Panc1 (cell line): ENCODE data around the gene QRICH2. TPM values are rescaled to one million over a fixed set of nuclear protein-coding genes. Genes with fewer than 3 reads are reported as not detected.

ENCODE experiments used
- ATAC-seq: fragments of 200-7000 bp; cut with Tn5 transposase; 2 replicates; pipeline ENCODE4 v1.9.1; 2020; ENCODE audit warnings: mild to moderate bottlenecking, moderate library complexity
- BruUV-seq: library from RNA; stranded (reverse); fragments of 400-500 nt; replicated peaks from 2 replicates; lab custom pipeline; 2021; lab: Mats Ljungman, UMichigan
- CTCF ChIA-PET: fragments of 300-600 bp; sonication (Branson Sonifier 250); formaldehyde crosslinking; loops from one replicate; lab custom pipeline; 2022; ENCODE audit warnings: antibody characterized with exemption; lab: Charles Lee
- POLR2A ChIA-PET: fragments of 300-600 bp; sonication (Branson Sonifier 250); formaldehyde crosslinking; loops from one replicate; lab custom pipeline; 2022; ENCODE audit warnings: antibody characterized with exemption; lab: Charles Lee
- DNase-seq: peaks from one replicate; pipeline ENCODE4 v3.0.0-alpha.2; 2010; ENCODE audit warnings: low read depth, low spot score
- H3K27ac ChIP-seq: 2 replicates; pipeline ENCODE4 v1.5.1; 2011; ENCODE audit warnings: mild to moderate bottlenecking, low read length, inconsistent platforms
- H3K27me3 ChIP-seq: fragments of 200-500 bp; sonication (Bioruptor generic); 2 replicates; pipeline ENCODE4 v1.6.0; 2014; ENCODE audit warnings: low read length, inconsistent platforms; ENCODE audit not compliant: control insufficient read depth, insufficient read depth
- H3K36me3 ChIP-seq: fragments of 200-500 bp; sonication (Bioruptor generic); 2 replicates; pipeline ENCODE4 v1.5.1; 2014; ENCODE audit warnings: inconsistent platforms, mild to moderate bottlenecking, low read length, moderate library complexity; ENCODE audit not compliant: control insufficient read depth, insufficient read depth
- H3K4me1 ChIP-seq: 2 replicates; pipeline ENCODE4 v1.5.1; 2011; ENCODE audit warnings: inconsistent platforms, mild to moderate bottlenecking, low read length, moderate library complexity; ENCODE audit not compliant: control insufficient read depth, insufficient read depth
- H3K4me3 ChIP-seq, 2 experiments: 2 replicates each; pipeline ENCODE4 v1.5.1; 2011 to 2012; ENCODE audit warnings: low read depth in 2 of 2, low read length in 2 of 2, mild to moderate bottlenecking in 2 of 2, inconsistent platforms in 1 of 2, moderate library complexity in 1 of 2
- H3K9me3 ChIP-seq: fragments of 200-500 bp; sonication (Bioruptor generic); 2 replicates; pipeline ENCODE4 v1.5.1; 2014; ENCODE audit warnings: low read depth, mild to moderate bottlenecking, inconsistent platforms, low read length, moderate library complexity; ENCODE audit not compliant: control insufficient read depth, insufficient read depth
- CTCF ChIP-seq: fragments of 450-650 bp; IDR thresholded peaks from 2 replicates; pipeline ENCODE4 v1.5.1; 2017; ENCODE audit warnings: mild to moderate bottlenecking
- POLR2AphosphoS5 ChIP-seq: IDR thresholded peaks from 2 replicates; pipeline ENCODE4 v1.6.1; 2012; ENCODE audit warnings: mild to moderate bottlenecking, low read depth, low read length, moderate library complexity
- REST ChIP-seq, 2 experiments: IDR thresholded peaks; 2 replicates each; pipeline ENCODE4 v1.6.1; 2011 to 2012; ENCODE audit warnings: low read depth in 2 of 2, control low read depth in 1 of 2, low read length in 1 of 2, mild to moderate bottlenecking in 1 of 2, moderate library complexity in 1 of 2; ENCODE audit not compliant: insufficient read depth in 1 of 2
- SIN3A ChIP-seq: IDR thresholded peaks from 2 replicates; pipeline ENCODE4 v1.6.1; 2012; ENCODE audit warnings: low read depth, mild to moderate bottlenecking, low read length, moderate library complexity, borderline replicate concordance; ENCODE audit not compliant: insufficient read depth
- TCF7L2 ChIP-seq: IDR thresholded peaks from 2 replicates; pipeline ENCODE4 v1.6.1; 2011; ENCODE audit warnings: mild to moderate bottlenecking, low read depth, low read length, inconsistent platforms
- in situ Hi-C: cut with HindIII; loops from 2 replicates; pipeline ENCODE4 v1.10.0; 2016; ENCODE audit warnings: low sequenced_read_pairs, low pct_unique_long_range_greater_than_20kb
- intact Hi-C: fragments of 100-400 bp; cut with micrococcal nuclease; formaldehyde crosslinking; loops from one replicate; pipeline ENCODE4 v1.10.0; 2022; ENCODE audit not compliant: unreplicated experiment
- total RNA-seq: library from RNA; stranded (reverse); gene quantifications from one replicate; pipeline ENCODE4 v1.2.1, GENCODE V29; 2021; ENCODE audit not compliant: unreplicated experiment

The QRICH2 gene
- total RNA-seq, 1 experiment from 2014 or later: 0.92 TPM

- intact Hi-C loops: no loop called here
- TF ChIP-seq CTCF (no peak), REST (IDR thresholded peaks at IDR 0.05; ENCODE audit: insufficient read depth in 1 of 2, low read depth in 2 of 2, low read length in 1 of 2) (no peak), TCF7L2 (no peak), SIN3A (no peak), POLR2AphosphoS5 (no peak)
- H3K27ac ChIP-seq: no peak overlapping the region
- ATAC-seq (peak; percentile 35), DNase-seq (no peak)
- ChIA-PET POLR2A (no interaction called here), CTCF (interaction anchor here (0.6 to 2.8 kb wide), 8 partner anchors 55 to 154 kb away, joined by 3 to 14 read pairs (median 4); partner anchors contain the start of gene SPHK1)
- H3K27me3 ChIP-seq: no peaks in the 10 kb centered on the region
- in situ Hi-C loops: no loop called here
- H3K4me1 ChIP-seq: peaks cover 5% of the 10 kb centered on the region; the same call in 1 of the 2 replicates
- no peaks in the 10 kb centered on the region for H3K36me3 ChIP-seq
- H3K9me3 ChIP-seq: no peaks in the 10 kb centered on the region
- no TSS peak for BruUV-seq
- H3K4me3 ChIP-seq: no peak overlapping the region
Measured at GRCh38 chr17:76304226-76305134, 3.6 kb downstream of the QRICH2 start.

- TF ChIP-seq REST (IDR thresholded peaks at IDR 0.05; ENCODE audit: insufficient read depth in 1 of 2, low read depth in 2 of 2, low read length in 1 of 2): no peak
- no peak for TF ChIP-seq TCF7L2
- no peak for TF ChIP-seq SIN3A
- TF ChIP-seq CTCF: no peak
- TF ChIP-seq POLR2AphosphoS5: no peak
- H3K9me3 ChIP-seq: no peaks in the 10 kb centered on the region
- POLR2A ChIA-PET: interaction anchor here (0.6 kb wide), 2 partner anchors 254 to 411 kb away, joined by 7 to 15 read pairs; no protein-coding TSS in a partner anchor
- H3K4me3 ChIP-seq: no peak overlapping the region
- intact Hi-C loops: no loop called here
- no peak for DNase-seq
- BruUV-seq: no TSS peak
- no peak overlapping the region for H3K27ac ChIP-seq
- H3K36me3 ChIP-seq: no peaks in the 10 kb centered on the region
- no peaks in the 10 kb centered on the region for H3K4me1 ChIP-seq
- CTCF ChIA-PET: interaction anchor here (0.8 kb wide), 1 partner anchor 87 kb away, joined by 3 read pairs; no protein-coding TSS in a partner anchor
- ATAC-seq: no peak
- no peaks in the 10 kb centered on the region for H3K27me3 ChIP-seq
- in situ Hi-C loops: no loop called here
Measured at GRCh38 chr17:76297436-76297835, 10.6 kb downstream of the QRICH2 start.
